GM12878 (cell line): ENCODE results near the gene DNAJC4. TPM values are rescaled to one million over a fixed set of nuclear protein-coding genes. Genes with fewer than 3 reads are reported as not detected.

ENCODE experiments used
- ATAC-seq: fragments of 200-7000 bp; cut with Tn5 transposase; 3 replicates; pipeline ENCODE4 v1.9.1; 2020; ENCODE audit warnings: mild to moderate bottlenecking, moderate library complexity
- BruUV-seq: library from RNA; stranded (reverse); fragments of 400-500 nt; replicated peaks from 2 replicates; lab custom pipeline; 2021; lab: Mats Ljungman, UMichigan
- CTCF ChIA-PET: fragments of 300-600 bp; sonication (Branson Sonifier 250); formaldehyde crosslinking; extraction: SDS; loops from one replicate; lab custom pipeline; 2021; ENCODE audit warnings: inconsistent platforms; lab: Yijun Ruan, JAX
- POLR2A ChIA-PET: fragments of 350-600 bp; formaldehyde crosslinking; extraction: SDS; loops from one replicate; lab custom pipeline; 2021; ENCODE audit warnings: inconsistent platforms; lab: Charles Lee
- RAD21 ChIA-PET: fragments of 300-600 bp; sonication (Branson Sonifier 250); formaldehyde crosslinking; loops from one replicate; lab custom pipeline; 2023; ENCODE audit warnings: antibody characterized with exemption; ENCODE audit not compliant: unreplicated experiment; lab: Charles Lee
- SMC1A ChIA-PET: fragments of 300-600 bp; sonication (Branson Sonifier 250); formaldehyde crosslinking; loops from one replicate; lab custom pipeline; 2023; ENCODE audit not compliant: unreplicated experiment, uncharacterized antibody; lab: Charles Lee
- DNase-seq: peaks from one replicate; pipeline ENCODE4 v3.0.0-alpha.2; 2011; ENCODE audit warnings: low read depth, low spot score
- FAIRE-seq: peaks from 3 replicates; lab custom pipeline; 2011; peaks lifted over from hg19 to GRCh38; lab: Jason Lieb, UNC
- H2AFZ ChIP-seq: 2 replicates; pipeline ENCODE4 v1.6.0; 2011; ENCODE audit warnings: low read depth, low read length, control low read depth; ENCODE audit not compliant: control insufficient read depth
- H3K27ac ChIP-seq: 2 replicates; pipeline ENCODE4 v1.5.1; 2011; ENCODE audit warnings: control low read depth; ENCODE audit not compliant: control insufficient read depth, insufficient read depth
- H3K27me3 ChIP-seq, 2 experiments: replicated peaks in 1 of 2; 2 replicates each; pipeline versions ENCODE4 v1.6.0 to v1.6.1; 2011; ENCODE audit warnings: low read length in 1 of 2; ENCODE audit not compliant: control insufficient read depth in 2 of 2, insufficient read depth in 2 of 2
- H3K36me3 ChIP-seq, 2 experiments: 2 replicates each; pipeline ENCODE4 v1.5.1; 2011; ENCODE audit warnings: low read length in 1 of 2; ENCODE audit not compliant: control insufficient read depth in 2 of 2, insufficient read depth in 2 of 2
- H3K4me1 ChIP-seq: 2 replicates; pipeline ENCODE4 v1.6.1; 2011; ENCODE audit warnings: mild to moderate bottlenecking, low read length, moderate library complexity, mixed read lengths; ENCODE audit not compliant: control insufficient read depth, insufficient read depth
- H3K4me2 ChIP-seq: 2 replicates; pipeline ENCODE4 v1.6.0; 2011; ENCODE audit warnings: control low read depth; ENCODE audit not compliant: control insufficient read depth, insufficient read depth
- H3K4me3 ChIP-seq: fragments of 200-600 bp; sonication (generic); 2 replicates; pipeline ENCODE4 v1.5.1; 2016
- H3K79me2 ChIP-seq: 2 replicates; pipeline ENCODE4 v1.6.0; 2011; ENCODE audit warnings: low read length; ENCODE audit not compliant: control insufficient read depth, insufficient read depth
- H3K9ac ChIP-seq: 2 replicates; pipeline ENCODE4 v1.8.0; 2011; ENCODE audit warnings: low read length, control low read depth, mixed read lengths; ENCODE audit not compliant: control insufficient read depth, insufficient read depth
- H3K9me3 ChIP-seq: replicated peaks from 3 replicates; pipeline ENCODE4 v1.5.1; 2011; ENCODE audit warnings: mild to moderate bottlenecking, low read length; ENCODE audit not compliant: control insufficient read depth, insufficient read depth
- H4K20me1 ChIP-seq: 2 replicates; pipeline ENCODE4 v1.6.0; 2011; ENCODE audit not compliant: control insufficient read depth, insufficient read depth
- BACH1 ChIP-seq: fragments of 450-650 bp; IDR thresholded peaks from 2 replicates; pipeline ENCODE4 v1.6.1; 2017; ENCODE audit warnings: mild to moderate bottlenecking, borderline replicate concordance
- BHLHE40 ChIP-seq, 2 experiments: fragments of 450-650 bp in 1 of 2; IDR thresholded peaks; 2 replicates each; pipeline ENCODE4 v1.6.1; 2011 to 2017; ENCODE audit warnings: low read depth in 2 of 2, borderline replicate concordance in 1 of 2, improper control_type of control experiment in 1 of 2, low read length in 1 of 2, mild to moderate bottlenecking in 1 of 2
- CBFB ChIP-seq: IDR thresholded peaks from 2 replicates; pipeline ENCODE4 v1.6.1; 2016; ENCODE audit warnings: antibody characterized with exemption, low read depth
- CHD2 ChIP-seq: IDR thresholded peaks from 2 replicates; pipeline ENCODE4 v1.6.1; 2011; ENCODE audit warnings: low read depth, low read length, improper control_type of control experiment, borderline replicate concordance
- CREB1 ChIP-seq: IDR thresholded peaks from 2 replicates; pipeline ENCODE4 v1.6.1; 2012; ENCODE audit warnings: low read depth, mild to moderate bottlenecking, inconsistent platforms
- E2F4 ChIP-seq: IDR thresholded peaks from 2 replicates; pipeline ENCODE4 v1.6.1; 2012; ENCODE audit warnings: low read depth, low read length, improper control_type of control experiment
- FOXM1 ChIP-seq: IDR thresholded peaks from 2 replicates; pipeline ENCODE4 v1.6.1; 2012; ENCODE audit warnings: low read depth, mild to moderate bottlenecking, inconsistent platforms, low read length, moderate library complexity
- HDGF ChIP-seq: fragments of 450-650 bp; IDR thresholded peaks from 2 replicates; pipeline ENCODE4 v1.6.1; 2016; ENCODE audit warnings: antibody characterized with exemption
- IKZF1 ChIP-seq: fragments of 450-650 bp; conservative IDR thresholded peaks from 2 replicates; pipeline ENCODE4 v1.6.1; 2017; ENCODE audit warnings: antibody characterized with exemption, mild to moderate bottlenecking
- LARP7 ChIP-seq: fragments of 450-650 bp; IDR thresholded peaks from 2 replicates; pipeline ENCODE4 v1.6.1; 2017; ENCODE audit warnings: mild to moderate bottlenecking
- MTA3 ChIP-seq: IDR thresholded peaks from 2 replicates; pipeline ENCODE4 v1.6.1; 2012; ENCODE audit warnings: low read length, inconsistent platforms, borderline replicate concordance
- NBN ChIP-seq: fragments of 450-650 bp; IDR thresholded peaks from 2 replicates; pipeline ENCODE4 v1.6.1; 2016
- NR2C1 ChIP-seq: fragments of 450-650 bp; IDR thresholded peaks from 2 replicates; pipeline ENCODE4 v1.6.1; 2017; ENCODE audit warnings: antibody characterized with exemption, mild to moderate bottlenecking, moderate library complexity
- PBX3 ChIP-seq: IDR thresholded peaks from 2 replicates; pipeline ENCODE4 v1.6.1; 2011; ENCODE audit warnings: mild to moderate bottlenecking, low read depth, low read length, moderate library complexity; ENCODE audit not compliant: insufficient replicate concordance
- POLR2A ChIP-seq: IDR thresholded peaks from 2 replicates; pipeline ENCODE4 v1.6.1; 2011; ENCODE audit warnings: low read depth, mild to moderate bottlenecking, low read length
- POLR2AphosphoS2 ChIP-seq: IDR thresholded peaks from 2 replicates; pipeline ENCODE4 v1.6.1; 2011; ENCODE audit warnings: low read depth, mild to moderate bottlenecking, low read length, improper control_type of control experiment, moderate library complexity
- RELA ChIP-seq: fragments of 450-650 bp; IDR thresholded peaks from 2 replicates; pipeline ENCODE4 v1.8.0; 2014; ENCODE audit warnings: borderline replicate concordance; ENCODE audit not compliant: partially characterized antibody
- TCF12 ChIP-seq: IDR thresholded peaks from 2 replicates; pipeline ENCODE4 v1.6.1; 2011; ENCODE audit warnings: low read depth, mild to moderate bottlenecking, low read length
- TCF3 ChIP-seq: IDR thresholded peaks from 2 replicates; pipeline ENCODE4 v1.6.1; 2012; ENCODE audit warnings: low read depth, mild to moderate bottlenecking, low read length, borderline replicate concordance; ENCODE audit not compliant: insufficient read depth
- TCF7 ChIP-seq: IDR thresholded peaks from 2 replicates; pipeline ENCODE4 v1.6.1; 2014; ENCODE audit warnings: antibody characterized with exemption, borderline replicate concordance
- USF1 ChIP-seq: IDR thresholded peaks from 2 replicates; pipeline ENCODE4 v1.6.1; 2011; ENCODE audit warnings: borderline replicate concordance, low read depth, mild to moderate bottlenecking, moderate library complexity, mixed read lengths, low read length; ENCODE audit not compliant: insufficient read depth; ENCODE audit errors: extremely low read length
- WGBS: methylation state at CpG from one replicate; pipeline ENCODE4 v1.1.6; 2016; ENCODE audit warnings: low lambda C conversion rate; ENCODE audit not compliant: insufficient replicate concordance, insufficient coverage; ENCODE audit errors: missing lambda C conversion rate; 5-methylcytosine and 5-hydroxymethylcytosine counted together
- in situ Hi-C: fragments of 300-500 bp; cut with MboI; formaldehyde crosslinking; loops from 9 replicates; pipeline ENCODE4 v1.14.3; 2018; ENCODE audit warnings: mixed read lengths
- intact Hi-C: fragments of 100-400 bp; cut with micrococcal nuclease; formaldehyde crosslinking; loops from one replicate; pipeline ENCODE4 v1.14.2; 2022; ENCODE audit not compliant: unreplicated experiment
- polyA plus RNA-seq, 11 experiments: library from polyadenylated mRNA; depleted of rRNA in 4 of 11; unstranded in 6 of 11; stranded (reverse) in 5 of 11; fragments of >200 nt; fragmentation: Nextera tagmentation in 4 of 11; fragmentation: Illumina TruSeq in 1 of 11; extraction: Ambion mirVana in 4 of 11; extraction: Trizol in 1 of 11; gene quantifications; 1 replicate in 1 of 11; 2 replicates in 10 of 11; pipeline versions ENCODE4 v1.2.1 to v1.2.3, GENCODE V29; 2011 to 2016; ENCODE audit warnings: inconsistent platforms in 2 of 11, missing spikeins in 2 of 11, low read depth in 1 of 11
- total RNA-seq, 4 experiments: library from RNA; depleted of rRNA in 3 of 4; stranded (reverse); fragments of >200 nt in 3 of 4; fragmentation: Illumina TruSeq in 1 of 4; extraction: Trizol in 1 of 4; gene quantifications; 2 replicates each; pipeline versions ENCODE4 v1.2.1 to v1.2.3, GENCODE V29; 2013 to 2021

Gene DNAJC4
- total and polyA plus RNA-seq, 10 of the 15 experiments (the other 5 are each of a cell fraction or from before 2014, with no cell fraction given): 3.7 to 64.9 (median 30.1) TPM

GRCh38 chr11:64246871-64247728, 16.8 kb downstream of the DNAJC4 start, which contains the start of gene PPP1R14B:
TSS of gene PPP1R14B (minus strand) at chr11:64246943. CDS start at chr11:64246673, 270 bp downstream.
- ChIA-PET SMC1A (interaction anchor here (1.0 to 2.0 kb wide), 4 partner anchors 23 to 43 kb away, joined by 3 to 7 read pairs (median 4); partner anchors contain the start of gene FERMT3), RAD21 (interaction anchor here (1.2 to 8.6 kb wide), 4 partner anchors 10 to 57 kb away, joined by 3 to 104 read pairs (median 10); partner anchors contain the start of gene FERMT3), POLR2A (interaction anchor here (0.6 to 7.4 kb wide), 6 partner anchors 13 to 57 kb away, joined by 4 to 82 read pairs (median 38); partner anchors contain the start of genes DNAJC4, FERMT3, NUDT22 and TRPT1), CTCF (interaction anchor here (0.8 to 6.2 kb wide), 5 partner anchors 24 to 57 kb away, joined by 3 to 66 read pairs (median 5); partner anchors contain the start of genes CATSPERZ and FERMT3)
- peak; percentile 75 for ATAC-seq
- Histone ChIP-seq H3K4me1 (peaks cover 17% of the 10 kb centered on the region), H3K4me3 (peak within 1 kb of the TSS; percentile 91), H3K4me2 (peak within 1 kb of the TSS; percentile 98), H3K27me3 (no peaks in the 10 kb centered on the region), H3K79me2 (peaks cover 33% of the 10 kb centered on the region), H3K36me3 (peaks cover 0 to 10% of the 10 kb centered on the region in 2 experiments; a peak in 2 of 4 replicates), H3K9me3 (no peaks in the 10 kb centered on the region), H2AFZ (peak within 1 kb of the TSS; percentile 94), H4K20me1 (no peaks in the 10 kb centered on the region), H3K27ac (peak within 1 kb of the TSS; percentile 90), H3K9ac (peak within 1 kb of the TSS; percentile 92)
- in situ Hi-C loops (loop anchor here (25.0 kb wide), 1 partner anchor 1615 kb away; the partner anchor contains the start of genes CFL1, EFEMP2 and MUS81), intact Hi-C loops (no loop called here)
- no TSS peak for BruUV-seq
- no peak for FAIRE-seq
- no peak for DNase-seq
- 2% methylated on average over 44 of the region's 74 CpGs for WGBS
- TF ChIP-seq NBN: 0 out of 2 replicates have a peak, but pooled peaks have one; percentile 46
- peak; percentile 61 for TF ChIP-seq NR2C1
- no peak for TF ChIP-seq CREB1
- TF ChIP-seq CBFB: 0 out of 2 replicates have a peak, but pooled peaks have one; percentile 23
- TF ChIP-seq RELA: no peak
- peak; percentile 58 for TF ChIP-seq LARP7
- TF ChIP-seq POLR2A: peak; percentile 13
- TF ChIP-seq TCF7: no peak
- TF ChIP-seq PBX3: no peak
- TF ChIP-seq TCF3: 0 out of 2 replicates have a peak, but pooled peaks have one; percentile 7
- TF ChIP-seq MTA3: no peak
- no peak for TF ChIP-seq E2F4
- TF ChIP-seq BACH1: peak; percentile 26; the same call in 1 of the 2 replicates
- peak; percentile 90 for TF ChIP-seq CHD2
- TF ChIP-seq USF1: no peak
- peak in 1 of 2 experiments; percentile 44; a peak in 1 of 4 replicates for TF ChIP-seq BHLHE40 (IDR thresholded peaks at IDR 0.05; ENCODE audit: borderline replicate concordance in 1 of 2, low read depth in 2 of 2, low read length in 1 of 2)
- TF ChIP-seq FOXM1: no peak
- TF ChIP-seq POLR2AphosphoS2: no peak
- TF ChIP-seq TCF12: peak; percentile 38; the same call in 1 of the 2 replicates
- peak; percentile 89 for TF ChIP-seq IKZF1
- peak; percentile 66; the same call in 1 of the 2 replicates for TF ChIP-seq HDGF
